Glutamatergic neuron (in vitro differentiated cells): ENCODE measurements around the gene GPR82. TPM values are rescaled to one million over a fixed set of nuclear protein-coding genes. Genes with fewer than 3 reads are reported as not detected.

Experiments
- DNase-seq: peaks from one replicate; pipeline ENCODE4 v3.0.0; 2022
- H3K27ac Mint-ChIP-seq: one replicate; pipeline ENCODE4 v1.8.0; 2020; ENCODE audit warnings: mild to moderate bottlenecking, mixed read lengths, inconsistent platforms; ENCODE audit not compliant: unreplicated experiment
- H3K27me3 Mint-ChIP-seq: one replicate; pipeline ENCODE4 v1.8.0; 2020; ENCODE audit warnings: mild to moderate bottlenecking, moderate library complexity, mixed read lengths, inconsistent platforms; ENCODE audit not compliant: unreplicated experiment
- H3K36me3 Mint-ChIP-seq: one replicate; pipeline ENCODE4 v1.8.0; 2020; ENCODE audit warnings: mild to moderate bottlenecking, mixed read lengths, inconsistent platforms; ENCODE audit not compliant: unreplicated experiment
- H3K4me1 Mint-ChIP-seq: one replicate; pipeline ENCODE4 v1.8.0; 2020; ENCODE audit warnings: mild to moderate bottlenecking, low read depth, mixed read lengths, inconsistent platforms; ENCODE audit not compliant: unreplicated experiment
- H3K4me3 Mint-ChIP-seq: one replicate; pipeline ENCODE4 v1.8.0; 2020; ENCODE audit warnings: mild to moderate bottlenecking, mixed read lengths, inconsistent platforms; ENCODE audit not compliant: unreplicated experiment
- H3K9me3 Mint-ChIP-seq: one replicate; pipeline ENCODE4 v1.8.0; 2020; ENCODE audit warnings: mild to moderate bottlenecking, moderate library complexity, mixed read lengths, inconsistent platforms; ENCODE audit not compliant: unreplicated experiment
- total RNA-seq: library from RNA; stranded (reverse); fragmentation: NEBNext Ultra II Directional; extraction: Animal tissue kit (Norgen Biotek cat#: 25700); gene quantifications from one replicate; pipeline ENCODE4 v1.2.1, GENCODE V29; 2021; ENCODE audit not compliant: unreplicated experiment
- TF ChIP-seq, protein P1 (sequence below): fragments of 200-600 bp; sonication (generic); IDR thresholded peaks from one replicate; pipeline ENCODE4 v1.5.0; 2021; ENCODE audit not compliant: partially characterized antibody, unreplicated experiment

Gene GPR82
- total RNA-seq, 1 donor from 2014 or later = not detected

DNA sequence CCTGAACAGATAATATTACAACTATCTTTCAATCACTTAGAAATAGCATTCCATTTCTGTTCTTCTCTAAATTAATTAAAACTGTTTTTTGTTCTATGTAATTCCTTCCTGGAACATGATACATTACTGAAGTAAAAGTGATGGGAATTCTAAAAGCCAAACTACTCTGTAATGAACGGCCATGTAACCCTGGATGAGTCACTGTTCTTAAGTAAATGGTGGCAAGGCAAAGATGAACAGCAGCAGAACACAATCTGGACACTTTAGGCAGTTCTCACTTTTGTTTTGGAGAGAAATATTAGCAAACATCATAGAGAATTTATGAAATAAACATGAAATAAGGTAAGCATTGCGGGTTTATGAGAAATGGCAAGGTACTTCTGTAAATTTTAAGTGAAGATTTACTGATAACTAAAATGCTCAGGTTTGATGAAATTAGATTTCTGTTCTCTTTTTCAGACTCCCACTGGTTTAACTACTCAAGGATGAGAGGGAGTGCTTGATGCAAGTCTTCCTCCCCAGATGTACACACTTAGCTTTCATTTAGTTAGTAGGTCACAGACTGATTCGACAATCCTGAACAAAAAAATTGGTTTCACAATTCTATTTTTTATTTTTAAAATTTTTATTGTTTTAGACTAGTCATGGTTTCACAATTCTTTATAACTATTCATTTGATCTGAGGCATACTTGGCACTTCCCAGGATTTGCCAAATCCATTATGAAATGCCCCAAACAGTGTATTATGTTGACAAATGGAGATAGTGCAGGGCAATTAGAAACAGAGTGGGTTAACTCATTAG, 964 bp upstream of the GPR82 start:
- DNase-seq = no peak
- Mint-ChIP-seq H3K4me3 (no peak overlapping the region), H3K9me3 (peaks cover 2% of the 10 kb centered on the region), H3K27me3 (peaks cover 2% of the 10 kb centered on the region), H3K27ac (no peak overlapping the region), H3K4me1 (no peaks in the 10 kb centered on the region), H3K36me3 (no peaks in the 10 kb centered on the region)
- TF ChIP-seq, protein P1, sequence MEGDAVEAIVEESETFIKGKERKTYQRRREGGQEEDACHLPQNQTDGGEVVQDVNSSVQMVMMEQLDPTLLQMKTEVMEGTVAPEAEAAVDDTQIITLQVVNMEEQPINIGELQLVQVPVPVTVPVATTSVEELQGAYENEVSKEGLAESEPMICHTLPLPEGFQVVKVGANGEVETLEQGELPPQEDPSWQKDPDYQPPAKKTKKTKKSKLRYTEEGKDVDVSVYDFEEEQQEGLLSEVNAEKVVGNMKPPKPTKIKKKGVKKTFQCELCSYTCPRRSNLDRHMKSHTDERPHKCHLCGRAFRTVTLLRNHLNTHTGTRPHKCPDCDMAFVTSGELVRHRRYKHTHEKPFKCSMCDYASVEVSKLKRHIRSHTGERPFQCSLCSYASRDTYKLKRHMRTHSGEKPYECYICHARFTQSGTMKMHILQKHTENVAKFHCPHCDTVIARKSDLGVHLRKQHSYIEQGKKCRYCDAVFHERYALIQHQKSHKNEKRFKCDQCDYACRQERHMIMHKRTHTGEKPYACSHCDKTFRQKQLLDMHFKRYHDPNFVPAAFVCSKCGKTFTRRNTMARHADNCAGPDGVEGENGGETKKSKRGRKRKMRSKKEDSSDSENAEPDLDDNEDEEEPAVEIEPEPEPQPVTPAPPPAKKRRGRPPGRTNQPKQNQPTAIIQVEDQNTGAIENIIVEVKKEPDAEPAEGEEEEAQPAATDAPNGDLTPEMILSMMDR = no peak

DNA sequence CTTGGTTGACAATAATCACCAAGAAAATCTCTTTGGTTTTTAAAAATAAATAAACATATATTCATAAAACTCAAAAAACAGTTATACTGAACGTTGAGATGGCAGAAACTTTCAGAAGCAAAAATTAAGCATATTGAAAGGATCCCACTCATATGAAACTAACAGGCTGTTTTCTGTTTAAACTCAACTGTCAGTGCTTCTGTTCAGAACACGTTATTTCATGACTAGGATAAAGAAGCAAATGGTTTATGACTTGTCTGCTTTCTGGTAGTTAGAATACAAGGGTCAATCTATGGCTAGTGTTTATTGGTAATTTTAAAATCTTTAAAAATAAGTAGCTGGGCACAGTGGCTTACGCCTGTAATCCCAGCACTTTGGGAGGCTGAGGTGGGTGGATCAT, 4.1 kb downstream of the GPR82 start:
- no peak overlapping the region for H3K4me3 Mint-ChIP-seq
- TF ChIP-seq, protein P1 = no peak
- H3K9me3 Mint-ChIP-seq = no peaks in the 10 kb centered on the region
- H3K36me3 Mint-ChIP-seq = no peaks in the 10 kb centered on the region
- no peaks in the 10 kb centered on the region for H3K4me1 Mint-ChIP-seq
- H3K27ac Mint-ChIP-seq = no peak overlapping the region
- no peak for DNase-seq
- H3K27me3 Mint-ChIP-seq = no peaks in the 10 kb centered on the region

DNA sequence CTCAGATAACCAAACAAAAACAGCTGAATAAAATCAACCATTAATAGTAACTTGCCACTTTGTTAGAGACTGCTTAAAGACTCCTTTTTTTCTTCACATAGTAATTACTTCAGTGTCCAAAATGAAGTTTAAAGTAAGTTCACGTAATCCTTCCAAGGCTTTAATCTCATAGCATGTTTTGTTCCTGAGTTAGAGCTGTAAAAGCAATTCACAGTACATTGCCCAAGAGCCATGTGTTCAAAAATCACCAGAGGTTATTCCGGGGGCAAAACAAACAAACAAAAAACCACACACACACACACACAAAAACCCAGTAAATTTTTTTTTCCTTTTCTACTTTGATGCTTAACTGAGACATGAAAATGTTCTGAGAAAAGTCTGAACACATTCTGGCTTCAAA, 6.1 kb downstream of the GPR82 start:
- Mint-ChIP-seq H3K36me3 (no peaks in the 10 kb centered on the region), H3K4me3 (no peak overlapping the region), H3K4me1 (peaks cover 3% of the 10 kb centered on the region), H3K9me3 (no peaks in the 10 kb centered on the region), H3K27ac (no peak overlapping the region), H3K27me3 (no peaks in the 10 kb centered on the region)
- TF ChIP-seq, protein P1 = no peak
- DNase-seq = no peak

DNA sequence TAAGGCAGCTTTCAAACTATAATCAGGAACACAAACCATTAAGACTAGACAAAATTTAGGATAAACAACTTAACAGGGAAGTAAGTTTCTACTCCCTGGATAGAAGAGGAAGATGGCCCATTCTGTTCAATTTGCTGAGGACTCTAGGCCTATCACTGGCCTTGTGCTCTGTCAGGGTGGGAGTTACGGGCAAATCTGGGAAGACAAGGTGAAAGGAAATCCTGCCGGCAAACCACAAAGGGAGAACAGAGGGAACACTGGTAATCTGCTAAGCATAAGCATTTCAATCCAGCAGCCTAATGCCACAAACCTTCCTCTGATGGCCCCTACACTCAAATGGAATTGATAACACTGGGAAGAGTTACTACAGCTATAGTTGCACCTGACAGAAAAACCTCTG, 8.3 kb downstream of the GPR82 start:
- Mint-ChIP-seq H3K27me3 (no peaks in the 10 kb centered on the region), H3K36me3 (no peaks in the 10 kb centered on the region), H3K9me3 (no peaks in the 10 kb centered on the region), H3K27ac (no peak overlapping the region), H3K4me3 (no peak overlapping the region), H3K4me1 (peaks cover 3% of the 10 kb centered on the region)
- DNase-seq = no peak
- TF ChIP-seq, protein P1 = no peak

DNA sequence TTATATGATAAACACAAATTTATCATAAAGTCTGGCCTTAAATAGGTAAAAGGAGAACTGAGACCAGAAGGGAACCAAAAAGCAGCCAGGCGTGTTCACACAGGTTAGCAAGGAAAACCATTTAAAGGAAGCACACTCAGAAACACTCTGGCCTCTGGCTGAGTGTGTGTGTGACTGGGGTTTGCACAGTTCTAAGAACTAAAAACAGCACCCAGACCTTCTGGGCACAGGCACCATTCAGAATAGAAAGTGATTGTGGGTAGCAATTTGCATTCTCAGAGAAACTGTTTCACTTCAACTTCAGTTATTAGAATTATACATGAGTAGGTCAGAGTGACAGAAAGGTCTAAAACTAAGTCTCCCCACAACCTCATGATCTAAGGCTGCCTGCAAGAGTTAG, 10.0 kb downstream of the GPR82 start:
- TF ChIP-seq, protein P1 = no peak
- no peak overlapping the region for H3K4me3 Mint-ChIP-seq
- H3K36me3 Mint-ChIP-seq = no peaks in the 10 kb centered on the region
- no peaks in the 10 kb centered on the region for H3K9me3 Mint-ChIP-seq
- peaks cover 3% of the 10 kb centered on the region for H3K4me1 Mint-ChIP-seq
- no peak overlapping the region for H3K27ac Mint-ChIP-seq
- no peaks in the 10 kb centered on the region for H3K27me3 Mint-ChIP-seq
- no peak for DNase-seq
